ENCODE measurements around the gene ADAM12.

- TF ChIP-seq CTCF (IDR thresholded peaks at IDR 0.05), result no peak
- TF ChIP-seq POLR2A (IDR thresholded peaks at IDR 0.05), result no peak
- no peak for TF ChIP-seq EP300 (IDR thresholded peaks at IDR 0.05)
Observed at GRCh38 chr10:126074291-126074690, 314.0 kb downstream of the ADAM12 start.
